MCF 10A (cell line): Measurements from ENCODE around the gene NUFIP2. TPM values are rescaled to one million over a fixed set of nuclear protein-coding genes. Genes with fewer than 3 reads are reported as not detected.

Experiments used
- BruUV-seq: library from RNA; stranded (reverse); fragments of 400-500 nt; replicated peaks from 2 replicates; lab custom pipeline; 2021; lab: Mats Ljungman, UMichigan
- CTCF ChIA-PET: fragments of 300-600 bp; sonication (Branson Sonifier 250); formaldehyde crosslinking; extraction: SDS; loops from one replicate; lab custom pipeline; 2021; ENCODE audit warnings: antibody characterized with exemption, inconsistent platforms; lab: Yijun Ruan, JAX
- POLR2A ChIA-PET: fragments of 300-600, 350-650 bp; sonication (Branson Sonifier 250); formaldehyde crosslinking; extraction: SDS; loops from one replicate; lab custom pipeline; 2020; ENCODE audit warnings: antibody characterized with exemption, inconsistent platforms; lab: Yijun Ruan, JAX
- DNase-seq: peaks from one replicate; pipeline ENCODE4 v3.0.0-alpha.2; 2018; ENCODE audit not compliant: unreplicated experiment
- H3K27ac Mint-ChIP-seq: one replicate; pipeline ENCODE4 v1.8.0; 2022; ENCODE audit warnings: mild to moderate bottlenecking, low read depth, mixed read lengths; ENCODE audit not compliant: unreplicated experiment
- H3K27me3 Mint-ChIP-seq: one replicate; pipeline ENCODE4 v1.8.0; 2022; ENCODE audit warnings: mixed read lengths; ENCODE audit not compliant: insufficient read depth, unreplicated experiment
- H3K36me3 Mint-ChIP-seq: one replicate; pipeline ENCODE4 v1.8.0; 2022; ENCODE audit warnings: mild to moderate bottlenecking, moderate library complexity, mixed read lengths; ENCODE audit not compliant: insufficient read depth, unreplicated experiment
- H3K4me1 Mint-ChIP-seq: one replicate; pipeline ENCODE4 v1.8.0; 2022; ENCODE audit warnings: mixed read lengths; ENCODE audit not compliant: insufficient read depth, unreplicated experiment
- H3K4me3 Mint-ChIP-seq: one replicate; pipeline ENCODE4 v1.8.0; 2022; ENCODE audit warnings: mild to moderate bottlenecking, moderate library complexity, mixed read lengths; ENCODE audit not compliant: unreplicated experiment
- H3K9me3 Mint-ChIP-seq: one replicate; pipeline ENCODE4 v1.8.0; 2022; ENCODE audit warnings: mixed read lengths; ENCODE audit not compliant: unreplicated experiment
- CTCF ChIP-seq: fragments of 200-600 bp; IDR thresholded peaks from one replicate; pipeline ENCODE4 v1.8.0; 2022; ENCODE audit warnings: antibody characterized with exemption, mild to moderate bottlenecking; ENCODE audit not compliant: unreplicated experiment
- intact Hi-C: fragments of 100-400 bp; cut with micrococcal nuclease; formaldehyde crosslinking; loops from 2 replicates; pipeline ENCODE4 v1.14.1; 2022
- total RNA-seq: library from RNA; stranded (reverse); gene quantifications from 2 replicates; pipeline ENCODE4 v1.2.3, GENCODE V29; 2022

The NUFIP2 gene
- total RNA-seq, 1 experiment from 2014 or later: 78.6 TPM

- no peak for DNase-seq
- no peak for TF ChIP-seq CTCF
- Mint-ChIP-seq H3K27ac (peak overlapping the region; percentile 22), H3K36me3 (peaks cover 40% of the 10 kb centered on the region), H3K4me1 (peaks cover 38% of the 10 kb centered on the region), H3K9me3 (no peaks in the 10 kb centered on the region), H3K4me3 (no peak overlapping the region), H3K27me3 (no peaks in the 10 kb centered on the region)
- TSS peak; percentile 6 for BruUV-seq
- intact Hi-C loops: no loop called here
- CTCF ChIA-PET: no interaction called here
- POLR2A ChIA-PET: no interaction called here
Observed at GRCh38 chr17:29253037-29253436, 40.9 kb downstream of the NUFIP2 start.

- Mint-ChIP-seq H3K27ac (peak overlapping the region; percentile 22), H3K36me3 (peaks cover 34% of the 10 kb centered on the region), H3K9me3 (no peaks in the 10 kb centered on the region), H3K4me3 (no peak overlapping the region), H3K4me1 (peaks cover 30% of the 10 kb centered on the region), H3K27me3 (no peaks in the 10 kb centered on the region)
- intact Hi-C loops: no loop called here
- CTCF ChIA-PET: interaction anchor here (0.9 to 4.1 kb wide), 6 partner anchors 10 to 38 kb away, joined by 3 to 18 read pairs (median 3); no protein-coding TSS in a partner anchor
- BruUV-seq: no TSS peak
- POLR2A ChIA-PET: interaction anchor here (0.6 to 3.7 kb wide), 4 partner anchors 12 to 329 kb away, joined by 3 to 33 read pairs (median 4); no protein-coding TSS in a partner anchor
- no peak for DNase-seq
- peak; percentile 62 for TF ChIP-seq CTCF
Observed at GRCh38 chr17:29252101-29252791, 41.7 kb downstream of the NUFIP2 start.

DNA sequence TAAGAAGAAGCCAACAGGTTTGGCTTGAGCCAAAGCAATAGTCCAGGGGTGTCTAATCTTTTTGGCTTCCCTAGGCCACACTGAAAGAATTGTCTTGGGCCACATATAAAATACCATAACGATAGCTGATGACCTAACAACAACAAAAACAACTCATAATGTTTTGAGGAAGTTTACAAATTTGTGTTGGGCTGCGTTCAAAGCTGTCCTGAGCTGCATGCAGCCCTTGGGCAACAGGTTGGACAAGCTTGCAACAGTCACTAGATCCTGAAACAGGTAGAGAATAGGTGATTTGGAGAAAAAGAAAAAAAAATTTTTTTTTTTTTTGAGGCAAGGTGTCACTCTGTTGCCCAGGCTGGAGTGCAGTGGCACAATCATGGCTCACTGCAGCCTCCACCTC is 42.8 kb downstream of the NUFIP2 start:
- H3K27me3 Mint-ChIP-seq: no peaks in the 10 kb centered on the region
- POLR2A ChIA-PET: interaction anchor here (0.6 to 3.7 kb wide), 6 partner anchors 11 to 681 kb away, joined by 3 to 33 read pairs (median 4); no protein-coding TSS in a partner anchor
- CTCF ChIA-PET: interaction anchor here (0.7 to 4.1 kb wide), 13 partner anchors 9 to 414 kb away, joined by 3 to 18 read pairs (median 4); partner anchors contain the start of gene MYO18A
- no peak overlapping the region for H3K4me3 Mint-ChIP-seq
- intact Hi-C loops: no loop called here
- peaks cover 34% of the 10 kb centered on the region for H3K36me3 Mint-ChIP-seq
- peaks cover 23% of the 10 kb centered on the region for H3K4me1 Mint-ChIP-seq
- DNase-seq: no peak
- no peak for TF ChIP-seq CTCF
- no peaks in the 10 kb centered on the region for H3K9me3 Mint-ChIP-seq
- no peak overlapping the region for H3K27ac Mint-ChIP-seq
- BruUV-seq: no TSS peak

DNA sequence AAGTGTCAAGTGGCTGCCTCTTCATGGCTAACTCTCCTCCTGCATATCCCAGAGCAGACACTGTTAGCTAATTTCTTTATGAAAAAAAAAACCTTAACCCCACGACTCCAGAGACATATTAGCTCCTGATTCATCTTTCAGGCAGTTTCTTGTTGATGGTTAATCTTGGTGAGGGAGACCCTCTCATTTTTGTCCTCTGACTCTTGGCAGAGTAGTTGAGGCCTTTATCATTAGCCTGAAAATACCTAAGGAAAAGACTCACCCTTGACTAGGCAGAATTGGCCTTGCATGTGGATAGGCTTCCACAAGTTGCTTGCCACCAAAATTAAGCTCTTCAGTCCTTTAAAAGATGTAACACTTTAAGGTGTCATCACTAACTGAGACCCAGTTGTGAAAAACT is 43.3 kb downstream of the NUFIP2 start:
- CTCF ChIA-PET: interaction anchor here (0.7 to 4.1 kb wide), 12 partner anchors 8 to 132 kb away, joined by 3 to 18 read pairs (median 4); partner anchors contain the start of gene MYO18A
- POLR2A ChIA-PET: interaction anchor here (0.6 to 3.7 kb wide), 5 partner anchors 10 to 681 kb away, joined by 3 to 33 read pairs (median 5); no protein-coding TSS in a partner anchor
- peaks cover 23% of the 10 kb centered on the region for H3K4me1 Mint-ChIP-seq
- H3K27ac Mint-ChIP-seq: no peak overlapping the region
- H3K9me3 Mint-ChIP-seq: no peaks in the 10 kb centered on the region
- no peak for TF ChIP-seq CTCF
- intact Hi-C loops: no loop called here
- no TSS peak for BruUV-seq
- DNase-seq: no peak
- no peak overlapping the region for H3K4me3 Mint-ChIP-seq
- peaks cover 30% of the 10 kb centered on the region for H3K36me3 Mint-ChIP-seq
- no peaks in the 10 kb centered on the region for H3K27me3 Mint-ChIP-seq
